RWPE2 (cell line): ENCODE results near the gene RTKN.
"Not testable (repeated sequence)": the region's sequence is repeated elsewhere in the genome, so short reads cannot be mapped to it uniquely, and the experiment has no call there.

Source experiments
- ATAC-seq: fragments of 200-7000 bp; cut with Tn5 transposase; 3 replicates; pipeline ENCODE4 v1.9.1; 2021; ENCODE audit warnings: low read depth
- DNase-seq: peaks from one replicate; pipeline ENCODE4 v3.0.0-alpha.2; 2020; ENCODE audit warnings: low spot score
- H3K27ac ChIP-seq: fragments of 450-650 bp; 2 replicates; pipeline ENCODE4 v1.5.1; 2017; ENCODE audit warnings: mild to moderate bottlenecking; ENCODE audit not compliant: poor library complexity, severe bottlenecking
- H3K27me3 ChIP-seq: fragments of 250-450 bp; sonication (Bioruptor Pico); 2 replicates; pipeline ENCODE4 v1.5.1; 2021; ENCODE audit warnings: mild to moderate bottlenecking, moderate library complexity; ENCODE audit not compliant: insufficient read depth, poor library complexity, severe bottlenecking
- H3K36me3 ChIP-seq: fragments of 250-450 bp; sonication (Bioruptor Pico); 2 replicates; pipeline ENCODE4 v1.5.1; 2020; ENCODE audit warnings: low read depth, mild to moderate bottlenecking, moderate library complexity
- H3K4me1 ChIP-seq: fragments of 250-450 bp; sonication (Bioruptor Pico); 2 replicates; pipeline ENCODE4 v1.5.1; 2021; ENCODE audit warnings: mild to moderate bottlenecking, moderate library complexity; ENCODE audit not compliant: insufficient read depth, poor library complexity, severe bottlenecking
- H3K4me3 ChIP-seq: fragments of 250-450 bp; sonication (Bioruptor Pico); 2 replicates; pipeline ENCODE4 v1.5.1; 2021; ENCODE audit warnings: mild to moderate bottlenecking, moderate library complexity; ENCODE audit not compliant: severe bottlenecking
- H3K9me3 ChIP-seq: fragments of 250-450 bp; sonication (Bioruptor Pico); 2 replicates; pipeline ENCODE4 v1.5.1; 2021; ENCODE audit warnings: mild to moderate bottlenecking, moderate library complexity; ENCODE audit not compliant: severe bottlenecking
- TF ChIP-seq, protein P1 (sequence below): fragments of 450-650 bp; IDR thresholded peaks from one replicate; pipeline ENCODE4 v1.5.1; 2017; ENCODE audit warnings: mild to moderate bottlenecking, moderate library complexity; ENCODE audit not compliant: poor library complexity, severe bottlenecking

RTKN gene

DNA sequence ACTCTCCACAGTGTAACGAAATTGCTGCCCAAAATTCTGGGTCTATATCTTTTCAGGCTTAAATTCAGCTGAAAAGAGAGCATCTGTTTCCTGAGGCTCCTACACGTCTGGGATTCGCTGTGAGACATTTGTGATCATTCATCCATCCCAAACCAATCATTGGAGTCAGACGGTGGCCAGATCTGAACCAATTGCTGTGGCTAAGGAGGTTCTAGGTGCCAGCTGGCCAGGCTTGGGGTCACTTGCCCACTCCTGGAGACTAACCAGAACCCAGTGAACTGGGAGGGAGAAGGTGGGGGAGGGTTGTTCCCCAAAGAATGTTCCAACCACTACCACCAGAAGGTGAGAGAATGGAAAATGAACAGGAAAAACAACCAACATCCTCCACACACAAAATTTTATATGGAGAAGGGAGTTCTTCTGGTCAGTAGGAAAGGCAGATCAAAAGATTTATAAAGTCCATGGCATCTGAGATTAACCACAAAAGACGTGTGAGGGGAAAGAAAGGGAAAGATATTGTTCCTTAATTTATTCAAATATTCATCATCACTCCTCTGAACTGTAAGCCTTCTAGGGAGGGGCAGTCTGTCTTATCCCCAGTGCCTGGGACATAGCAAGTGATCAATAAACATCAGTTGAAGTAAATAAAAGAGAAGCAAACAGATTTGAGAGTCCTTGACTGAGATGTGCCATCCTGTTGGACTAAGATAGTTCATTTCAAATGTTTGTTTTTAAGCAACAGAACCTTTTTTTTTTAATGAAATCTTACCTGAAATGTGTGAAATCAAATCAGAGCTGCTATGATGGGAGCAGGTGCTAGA is 3.0 kb upstream of the RTKN start:
- TF ChIP-seq, protein P1, sequence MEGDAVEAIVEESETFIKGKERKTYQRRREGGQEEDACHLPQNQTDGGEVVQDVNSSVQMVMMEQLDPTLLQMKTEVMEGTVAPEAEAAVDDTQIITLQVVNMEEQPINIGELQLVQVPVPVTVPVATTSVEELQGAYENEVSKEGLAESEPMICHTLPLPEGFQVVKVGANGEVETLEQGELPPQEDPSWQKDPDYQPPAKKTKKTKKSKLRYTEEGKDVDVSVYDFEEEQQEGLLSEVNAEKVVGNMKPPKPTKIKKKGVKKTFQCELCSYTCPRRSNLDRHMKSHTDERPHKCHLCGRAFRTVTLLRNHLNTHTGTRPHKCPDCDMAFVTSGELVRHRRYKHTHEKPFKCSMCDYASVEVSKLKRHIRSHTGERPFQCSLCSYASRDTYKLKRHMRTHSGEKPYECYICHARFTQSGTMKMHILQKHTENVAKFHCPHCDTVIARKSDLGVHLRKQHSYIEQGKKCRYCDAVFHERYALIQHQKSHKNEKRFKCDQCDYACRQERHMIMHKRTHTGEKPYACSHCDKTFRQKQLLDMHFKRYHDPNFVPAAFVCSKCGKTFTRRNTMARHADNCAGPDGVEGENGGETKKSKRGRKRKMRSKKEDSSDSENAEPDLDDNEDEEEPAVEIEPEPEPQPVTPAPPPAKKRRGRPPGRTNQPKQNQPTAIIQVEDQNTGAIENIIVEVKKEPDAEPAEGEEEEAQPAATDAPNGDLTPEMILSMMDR: no peak
- no peak for DNase-seq
- H3K4me1 ChIP-seq: peaks cover 13% of the 10 kb centered on the region

DNA sequence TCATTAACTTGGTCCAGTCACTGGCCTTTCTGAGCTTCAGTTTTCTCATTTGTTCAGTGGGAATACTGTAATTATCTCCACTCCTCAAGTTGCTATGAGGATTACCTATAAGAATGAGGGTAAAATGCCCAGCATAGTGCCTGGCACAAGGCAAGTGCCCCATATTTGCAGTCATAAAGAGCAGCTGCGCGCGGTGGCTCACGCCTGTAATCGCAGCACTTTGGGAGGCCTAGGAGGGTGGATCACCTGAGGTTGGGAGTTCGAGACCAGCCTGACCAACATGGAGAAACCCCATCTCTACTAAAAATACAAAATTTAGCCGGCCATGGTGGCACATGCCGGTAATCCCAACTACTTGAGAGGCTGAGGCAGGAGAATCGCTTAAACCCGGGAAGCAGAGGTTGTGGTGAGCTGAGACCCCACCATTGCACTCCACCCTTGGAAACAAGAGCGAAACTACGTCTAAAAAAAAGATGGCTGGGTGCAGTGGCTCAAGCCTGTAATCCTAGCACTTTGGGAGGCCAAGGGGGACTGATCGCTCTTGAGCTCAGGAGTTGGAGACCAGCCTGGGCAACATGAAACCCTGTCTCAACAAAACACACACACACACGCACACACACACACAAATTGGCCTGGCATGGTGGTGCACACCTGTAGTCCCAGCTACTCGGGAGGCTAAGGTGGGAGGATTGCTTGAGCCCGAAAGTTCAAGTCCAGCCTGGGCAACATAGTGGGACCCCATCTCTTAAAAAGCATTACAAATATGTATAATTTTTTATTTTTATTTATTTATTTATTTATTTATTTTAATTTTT is 953 bp upstream of the RTKN start:
- peaks cover 14% of the 10 kb centered on the region for H3K4me1 ChIP-seq
- not testable (repeated sequence) for ATAC-seq, DNase-seq, H3K27me3 ChIP-seq, H3K9me3 ChIP-seq, H3K36me3 ChIP-seq
- peak overlapping the region; percentile 84 for H3K27ac ChIP-seq
- H3K4me3 ChIP-seq: peak overlapping the region; percentile 42

More for the DNA sequence above, 3.0 kb upstream of the RTKN start:
- Histone ChIP-seq H3K27ac (no peak overlapping the region), H3K27me3 (no peaks in the 10 kb centered on the region), H3K36me3 (no peaks in the 10 kb centered on the region; the same call in 1 of the 2 replicates), H3K4me3 (no peak overlapping the region), H3K9me3 (no peaks in the 10 kb centered on the region)
- ATAC-seq: no peak

DNA sequence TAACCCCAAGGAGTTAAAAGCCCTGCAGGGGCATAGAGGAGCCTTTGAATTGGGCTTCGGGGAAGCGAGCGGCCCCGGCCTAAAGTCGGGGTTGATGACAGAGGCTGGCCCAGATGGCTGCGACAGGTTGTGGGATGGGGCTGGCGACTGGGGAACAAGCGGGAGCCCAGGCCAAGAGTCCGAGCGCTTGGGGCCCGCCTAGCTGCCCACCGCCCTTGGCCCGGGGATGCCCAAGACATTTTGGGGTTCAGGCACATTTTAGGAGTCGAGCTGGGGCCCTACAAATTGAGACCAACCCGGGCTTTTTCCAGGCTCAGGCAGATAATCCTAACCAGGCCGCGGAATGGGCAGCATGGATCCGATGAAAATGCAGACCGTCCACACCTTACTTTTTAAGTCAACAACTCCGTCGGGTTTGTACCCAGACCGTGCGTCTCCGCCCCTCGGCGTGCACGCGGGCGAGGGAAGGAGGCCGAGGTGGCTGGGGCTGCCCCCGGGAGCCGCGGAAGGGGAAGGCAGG is 507 bp downstream of the RTKN start:
- ATAC-seq: no peak; the same call in none of the 3 replicates
- Histone ChIP-seq H3K36me3 (peaks cover 16% of the 10 kb centered on the region), H3K27ac (peak overlapping the region; percentile 84), H3K9me3 (no peaks in the 10 kb centered on the region), H3K4me3 (peak overlapping the region; percentile 42), H3K27me3 (no peaks in the 10 kb centered on the region), H3K4me1 (peaks cover 14% of the 10 kb centered on the region)
- TF ChIP-seq, protein P1: no peak
- no peak for DNase-seq

DNA sequence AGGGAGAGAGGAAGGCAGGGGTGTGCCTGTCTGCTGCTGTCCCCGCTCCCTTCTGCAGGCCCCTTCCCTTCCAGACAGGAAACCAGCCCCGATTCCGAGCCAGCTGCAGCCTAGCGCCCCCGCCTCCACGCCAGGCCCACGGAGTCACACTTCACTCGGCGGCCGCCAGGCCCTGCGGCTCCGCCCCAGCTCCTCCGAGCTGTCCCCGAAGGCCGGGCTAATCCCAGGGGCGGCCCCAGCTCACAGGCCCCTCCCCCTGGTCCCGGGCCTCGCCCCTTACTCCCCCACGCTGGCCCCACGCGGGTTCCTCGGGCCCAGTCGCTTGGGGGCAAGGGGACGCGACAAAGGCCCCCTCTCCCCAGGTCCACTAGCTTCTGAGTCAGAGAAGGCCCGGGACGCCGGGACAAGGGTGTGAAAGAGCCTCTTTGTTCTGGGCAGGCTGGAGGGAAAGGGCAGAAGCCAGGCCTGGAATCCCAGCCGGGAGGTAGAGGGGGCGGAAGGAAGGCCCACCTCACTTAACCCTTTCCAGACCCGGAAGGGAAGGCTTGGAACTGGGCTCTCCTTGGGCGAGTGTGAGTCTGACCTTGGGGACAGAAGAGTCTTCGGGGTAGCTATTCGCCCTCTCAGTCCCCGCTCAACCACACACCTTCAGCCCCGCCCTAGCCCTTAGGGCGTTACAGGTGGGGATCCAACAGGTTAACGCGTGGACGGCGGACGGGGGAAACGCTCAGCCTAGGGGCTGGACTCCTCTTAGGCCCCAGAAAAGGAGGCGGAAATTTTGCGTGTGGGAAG is 1.2 kb downstream of the RTKN start:
- peak overlapping the region; percentile 84 for H3K27ac ChIP-seq
- H3K4me1 ChIP-seq: peaks cover 14% of the 10 kb centered on the region
- no peaks in the 10 kb centered on the region for H3K27me3 ChIP-seq
- peak; percentile 80 for ATAC-seq
- H3K36me3 ChIP-seq: peaks cover 20% of the 10 kb centered on the region
- peak overlapping the region; percentile 42 for H3K4me3 ChIP-seq
- no peak for DNase-seq
- no peaks in the 10 kb centered on the region for H3K9me3 ChIP-seq
- TF ChIP-seq, protein P1: peak; percentile 16
